K562 (cell line): ENCODE measurements around the gene GRIK3. TPM values are rescaled to one million over a fixed set of nuclear protein-coding genes. Genes with fewer than 3 reads are reported as not detected.

ENCODE experiments used
- ATAC-seq: fragments of 200-7000 bp; cut with Tn5 transposase; 3 replicates; pipeline ENCODE4 v1.9.1; 2020; ENCODE audit warnings: moderate library complexity
- BruUV-seq: library from RNA; stranded (reverse); fragments of 400-500 nt; replicated peaks from 2 replicates; lab custom pipeline; 2021; lab: Mats Ljungman, UMichigan
- CTCF ChIA-PET: fragments of 300-600 bp; formaldehyde crosslinking; extraction: SDS; loops from one replicate; lab custom pipeline; 2021; ENCODE audit warnings: low intra/inter-chr PET ratio; lab: Yijun Ruan, JAX
- POLR2A ChIA-PET: fragments of 300-600, 350-650 bp; sonication (Branson Sonifier 250); formaldehyde crosslinking; extraction: SDS; loops from one replicate; lab custom pipeline; 2021; ENCODE audit warnings: antibody characterized with exemption, inconsistent platforms; lab: Yijun Ruan, JAX
- DNase-seq, 4 experiments: peaks; one replicate each; pipeline versions ENCODE4 v3.0.0 to v3.0.0-alpha.2; 2011 to 2018; ENCODE audit warnings: low spot score in 3 of 4, mixed read lengths in 3 of 4; ENCODE audit errors: extremely low read depth in 1 of 4
- FAIRE-seq: peaks from 2 replicates; lab custom pipeline; 2011; peaks lifted over from hg19 to GRCh38; lab: Jason Lieb, UNC
- H2AFZ ChIP-seq: 2 replicates; pipeline ENCODE4 v1.6.0; 2011; ENCODE audit warnings: low read depth, low read length, control low read depth, inconsistent platforms
- H3K27ac ChIP-seq: fragments of 200-600 bp; 3 replicates; pipeline ENCODE4 v1.8.0; 2011; ENCODE audit warnings: low read depth, mild to moderate bottlenecking, control low read depth, inconsistent platforms, low read length, moderate library complexity, mixed read lengths; ENCODE audit errors: extremely low read depth
- H3K27me3 ChIP-seq, 2 experiments: fragments of 300-600 bp in 1 of 2; 2 replicates in 1 of 2; 3 replicates in 1 of 2; pipeline versions ENCODE4 v1.6.0 to v1.8.0; 2011; ENCODE audit warnings: inconsistent platforms in 2 of 2, low read length in 2 of 2, mild to moderate bottlenecking in 1 of 2, mixed read lengths in 1 of 2, moderate library complexity in 1 of 2; ENCODE audit not compliant: control insufficient read depth in 2 of 2, insufficient read depth in 2 of 2
- H3K36me3 ChIP-seq: fragments of 300-600 bp; 3 replicates; pipeline ENCODE4 v1.8.0; 2011; ENCODE audit warnings: mild to moderate bottlenecking, low read length, inconsistent platforms; ENCODE audit not compliant: control insufficient read depth, insufficient read depth
- H3K4me1 ChIP-seq, 2 experiments: fragments of 200-600 bp in 1 of 2; replicated peaks in 1 of 2; 2 replicates in 1 of 2; 3 replicates in 1 of 2; pipeline versions ENCODE4 v1.5.1 to v1.8.0; 2011; ENCODE audit warnings: inconsistent platforms in 2 of 2, low read length in 2 of 2, mild to moderate bottlenecking in 1 of 2, mixed read lengths in 1 of 2, moderate library complexity in 1 of 2; ENCODE audit not compliant: control insufficient read depth in 2 of 2, insufficient read depth in 2 of 2
- H3K4me2 ChIP-seq: 2 replicates; pipeline ENCODE4 v1.6.1; 2011; ENCODE audit warnings: low read length, control low read depth, inconsistent platforms, mixed read lengths; ENCODE audit not compliant: insufficient read depth
- H3K4me3 ChIP-seq: fragments of 200-600 bp; sonication (generic), shearing (Covaris generic); 2 replicates; pipeline ENCODE4 v1.5.1; 2016; ENCODE audit warnings: control low read depth, inconsistent platforms
- H3K79me2 ChIP-seq: fragments of 200-600 bp; 3 replicates; pipeline ENCODE4 v1.8.0; 2011; ENCODE audit warnings: low read length, inconsistent platforms; ENCODE audit not compliant: control insufficient read depth, insufficient read depth
- H3K9ac ChIP-seq, 2 experiments: 2 replicates each; pipeline versions ENCODE4 v1.6.0 to v1.6.1; 2011; ENCODE audit warnings: low read depth in 2 of 2, low read length in 2 of 2, control low read depth in 1 of 2, inconsistent platforms in 1 of 2, mild to moderate bottlenecking in 1 of 2, mixed read lengths in 1 of 2; ENCODE audit not compliant: insufficient read depth in 1 of 2
- H3K9me1 ChIP-seq: one replicate; pipeline ENCODE4 v1.6.0; 2011; ENCODE audit warnings: inconsistent platforms, mild to moderate bottlenecking, low read length, moderate library complexity; ENCODE audit not compliant: control insufficient read depth, insufficient read depth
- H3K9me3 ChIP-seq: replicated peaks from 2 replicates; pipeline ENCODE4 v1.5.1; 2011; ENCODE audit warnings: low read depth, low read length, inconsistent platforms; ENCODE audit not compliant: control insufficient read depth, insufficient read depth
- H4K20me1 ChIP-seq: replicated peaks from 2 replicates; pipeline ENCODE4 v1.6.1; 2011; ENCODE audit warnings: low read length, inconsistent platforms, mixed read lengths; ENCODE audit not compliant: control insufficient read depth, insufficient read depth
- ETS2 ChIP-seq: IDR thresholded peaks from 2 replicates; pipeline ENCODE4 v1.6.1; 2016; ENCODE audit warnings: borderline replicate concordance, missing genetic modification characterization, mild to moderate bottlenecking, moderate library complexity, missing compliant biosample characterization; ENCODE audit not compliant: poor library complexity, severe bottlenecking
- GABPA ChIP-seq: fragments of 200-800 bp; sonication (Bioruptor generic); conservative IDR thresholded peaks from 2 replicates; pipeline ENCODE4 v1.6.1; 2016; ENCODE audit warnings: low read depth, missing genetic modification characterization, missing compliant biosample characterization
- HEY1 ChIP-seq: fragments of 250-450 bp; sonication (Bioruptor Pico); IDR thresholded peaks from 2 replicates; pipeline ENCODE4 v1.5.0; 2020; ENCODE audit warnings: mild to moderate bottlenecking, moderate library complexity, borderline replicate concordance
- MEF2D ChIP-seq: conservative IDR thresholded peaks from 2 replicates; pipeline ENCODE4 v1.6.1; 2016; ENCODE audit warnings: low read depth, missing genetic modification characterization, missing compliant biosample characterization
- RBM22 ChIP-seq: fragments of 200-400 bp; formaldehyde crosslinking; IDR thresholded peaks from 2 replicates; pipeline ENCODE4 v1.6.1; 2018; ENCODE audit warnings: low read length, low read depth; ENCODE audit not compliant: poor library complexity, severe bottlenecking
- RBM25 ChIP-seq: fragments of 200-400 bp; formaldehyde crosslinking; IDR thresholded peaks from 2 replicates; pipeline ENCODE4 v1.6.1; 2018; ENCODE audit warnings: low read length, low read depth, moderate library complexity; ENCODE audit not compliant: severe bottlenecking
- RUNX1 ChIP-seq: sonication (generic); IDR thresholded peaks from 2 replicates; pipeline ENCODE4 v1.6.1; 2016; ENCODE audit warnings: antibody characterized with exemption, low read depth
- SAP30 ChIP-seq: fragments of 200-600 bp; sonication (generic); IDR thresholded peaks from 2 replicates; pipeline ENCODE4 v1.6.1; 2012; ENCODE audit warnings: borderline replicate concordance, low read depth, mild to moderate bottlenecking, moderate library complexity, low read length, control low read depth, inconsistent platforms; ENCODE audit not compliant: insufficient read depth, poor library complexity, severe bottlenecking
- SPI1 ChIP-seq: IDR thresholded peaks from 2 replicates; pipeline ENCODE4 v1.6.1; 2011; ENCODE audit warnings: low read depth, low read length, control low read depth, borderline replicate concordance
- ZNF3 ChIP-seq: fragments of 250-450 bp; sonication (Bioruptor Pico); IDR thresholded peaks from 2 replicates; pipeline ENCODE4 v1.5.0; 2021; ENCODE audit warnings: mild to moderate bottlenecking, moderate library complexity
- ZNF780A ChIP-seq: fragments of 250-450 bp; sonication (Bioruptor Pico); IDR thresholded peaks from 2 replicates; pipeline ENCODE4 v1.5.0; 2021; ENCODE audit warnings: mild to moderate bottlenecking
- ZNF785 ChIP-seq: fragments of 250-450 bp; sonication (Bioruptor Pico); IDR thresholded peaks from 2 replicates; pipeline ENCODE4 v1.4.0; 2020; ENCODE audit warnings: mild to moderate bottlenecking
- WGBS: fragments of 100-300 bp; shearing (Covaris generic); methylation state at CpG from one replicate; pipeline ENCODE4 v1.1.6; 2016; ENCODE audit warnings: low coverage, mixed read lengths; ENCODE audit not compliant: insufficient coverage; ENCODE audit errors: missing lambda C conversion rate; 5-methylcytosine and 5-hydroxymethylcytosine counted together
- in situ Hi-C: fragments of 300-500 bp; cut with MboI; formaldehyde crosslinking; loops from 4 replicates; pipeline ENCODE4 v1.15.0; 2018; ENCODE audit warnings: inconsistent platforms, mixed read lengths
- intact Hi-C: fragments of 100-400 bp; cut with micrococcal nuclease; formaldehyde crosslinking; loops from 2 replicates; pipeline ENCODE4 v1.14.2; 2022
- polyA plus RNA-seq, 8 experiments: library from polyadenylated mRNA; depleted of rRNA in 4 of 8; stranded (reverse) in 5 of 8; unstranded in 3 of 8; fragments of >200 nt; fragmentation: Nextera tagmentation in 2 of 8; fragmentation: Illumina TruSeq in 1 of 8; extraction: Ambion mirVana in 2 of 8; extraction: Trizol in 1 of 8; gene quantifications; 2 replicates each; pipeline versions ENCODE4 v1.2.1 to v1.2.3, GENCODE V29; 2011 to 2014; ENCODE audit warnings: inconsistent platforms in 1 of 8, missing spikeins in 1 of 8
- total RNA-seq, 7 experiments: library from RNA; depleted of rRNA in 6 of 7; stranded (reverse); fragments of >200 nt in 6 of 7; fragmentation: Illumina TruSeq in 2 of 7; extraction: Trizol in 2 of 7; gene quantifications; 2 replicates each; pipeline versions ENCODE4 v1.2.1 to v1.2.3, GENCODE V29; 2011 to 2021; ENCODE audit warnings: low replicate concordance in 1 of 7
- TF ChIP-seq, protein P1 (sequence below): fragments of 150-350 bp; conservative IDR thresholded peaks from 2 replicates; pipeline ENCODE4 v1.6.1; 2014; ENCODE audit warnings: low read length

The GRIK3 gene
- total and polyA plus RNA-seq, 9 of the 15 experiments (the other 6 are each of a cell fraction or from before 2014, with no cell fraction given), result not detected

DNA sequence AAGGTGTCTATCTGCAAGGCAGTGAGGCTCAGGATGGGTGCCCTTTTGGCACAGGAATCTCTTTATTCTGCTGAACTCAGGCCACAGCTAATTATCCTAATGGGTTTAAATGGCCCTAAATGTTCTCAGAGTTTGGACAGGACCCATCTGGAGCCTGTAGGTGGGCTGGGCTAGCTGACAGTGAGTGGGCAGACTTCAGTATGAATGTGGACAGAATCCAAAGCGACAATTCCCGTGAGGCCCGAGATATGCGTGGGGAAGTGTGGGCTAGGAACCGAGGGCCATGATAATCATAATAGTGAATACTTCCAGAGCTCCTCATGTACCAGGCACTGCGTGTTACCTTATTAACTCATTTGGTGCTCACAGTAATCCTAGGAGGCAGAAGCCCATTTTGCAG is 165.3 kb downstream of the GRIK3 start:
- no peak overlapping the region for H2AFZ ChIP-seq
- H3K4me3 ChIP-seq, result no peak overlapping the region
- H3K9ac ChIP-seq, result no peak overlapping the region
- no peaks in the 10 kb centered on the region; a peak in 1 of 5 replicates for H3K4me1 ChIP-seq
- POLR2A ChIA-PET, result no interaction called here
- CTCF ChIA-PET, result no interaction called here
- no peak overlapping the region for H3K27ac ChIP-seq
- H4K20me1 ChIP-seq, result peaks cover 13% of the 10 kb centered on the region; the same call in 1 of the 2 replicates
- no peaks in the 10 kb centered on the region for H3K9me3 ChIP-seq
- in situ Hi-C loops (no loop called here), intact Hi-C loops (loop anchor here (10.0 kb wide), 1 partner anchor 164 kb away; no protein-coding TSS in a partner anchor)
- H3K79me2 ChIP-seq, result no peaks in the 10 kb centered on the region
- no peak for DNase-seq
- H3K27me3 ChIP-seq, result peaks cover 4 to 40% of the 10 kb centered on the region in 2 experiments; a peak in 4 of 5 replicates
- no peak for FAIRE-seq
- TF ChIP-seq RBM25, result peak; percentile 50
- TF ChIP-seq SAP30, result no peak
- no TSS peak for BruUV-seq
- peaks cover 7% of the 10 kb centered on the region for H3K9me1 ChIP-seq
- no peak overlapping the region for H3K4me2 ChIP-seq
- 0% methylated on average over 6 of the region's 6 CpGs for WGBS
- no peak for ATAC-seq
- no peaks in the 10 kb centered on the region for H3K36me3 ChIP-seq

GRCh38 chr1:36867575-36867974 is 166.7 kb downstream of the GRIK3 start:
- TF ChIP-seq ZNF785 (CRISPR knock-in tag) (no peak), ZNF3 (no peak), ZNF780A (no peak), RBM22 (no peak), ETS2 (tag) (no peak), MEF2D (tag) (no peak), HEY1 (CRISPR knock-in tag) (no peak), GABPA (no peak), RUNX1 (no peak), SPI1 (no peak)
- TF ChIP-seq, protein P1, sequence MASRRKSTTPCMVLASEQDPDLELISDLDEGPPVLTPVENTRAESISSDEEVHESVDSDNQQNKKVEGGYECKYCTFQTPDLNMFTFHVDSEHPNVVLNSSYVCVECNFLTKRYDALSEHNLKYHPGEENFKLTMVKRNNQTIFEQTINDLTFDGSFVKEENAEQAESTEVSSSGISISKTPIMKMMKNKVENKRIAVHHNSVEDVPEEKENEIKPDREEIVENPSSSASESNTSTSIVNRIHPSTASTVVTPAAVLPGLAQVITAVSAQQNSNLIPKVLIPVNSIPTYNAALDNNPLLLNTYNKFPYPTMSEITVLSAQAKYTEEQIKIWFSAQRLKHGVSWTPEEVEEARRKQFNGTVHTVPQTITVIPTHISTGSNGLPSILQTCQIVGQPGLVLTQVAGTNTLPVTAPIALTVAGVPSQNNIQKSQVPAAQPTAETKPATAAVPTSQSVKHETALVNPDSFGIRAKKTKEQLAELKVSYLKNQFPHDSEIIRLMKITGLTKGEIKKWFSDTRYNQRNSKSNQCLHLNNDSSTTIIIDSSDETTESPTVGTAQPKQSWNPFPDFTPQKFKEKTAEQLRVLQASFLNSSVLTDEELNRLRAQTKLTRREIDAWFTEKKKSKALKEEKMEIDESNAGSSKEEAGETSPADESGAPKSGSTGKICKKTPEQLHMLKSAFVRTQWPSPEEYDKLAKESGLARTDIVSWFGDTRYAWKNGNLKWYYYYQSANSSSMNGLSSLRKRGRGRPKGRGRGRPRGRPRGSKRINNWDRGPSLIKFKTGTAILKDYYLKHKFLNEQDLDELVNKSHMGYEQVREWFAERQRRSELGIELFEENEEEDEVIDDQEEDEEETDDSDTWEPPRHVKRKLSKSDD, result no peak
- ChIA-PET POLR2A (interaction anchor here (0.8 kb wide), 1 partner anchor 264 kb away, joined by 3 read pairs; no protein-coding TSS in a partner anchor), CTCF (no interaction called here)
- no peak overlapping the region for H3K9ac ChIP-seq
- DNase-seq (no peak), FAIRE-seq (no peak), ATAC-seq (no peak)
- H3K4me3 ChIP-seq, result no peak overlapping the region
- H3K9me1 ChIP-seq, result peaks cover 7% of the 10 kb centered on the region
- WGBS, result 0% methylated on average over 4 of the region's 4 CpGs
- no peak overlapping the region for H3K4me2 ChIP-seq
- no peaks in the 10 kb centered on the region for H3K79me2 ChIP-seq
- H3K36me3 ChIP-seq, result no peaks in the 10 kb centered on the region
- intact Hi-C loops, result loop anchor here (10.0 kb wide), 1 partner anchor 163 kb away; no protein-coding TSS in a partner anchor
- H2AFZ ChIP-seq, result no peak overlapping the region
- no peak overlapping the region for H3K27ac ChIP-seq
- H3K27me3 ChIP-seq, result peaks cover 4 to 35% of the 10 kb centered on the region in 2 experiments; a peak in 4 of 5 replicates
- no peaks in the 10 kb centered on the region; a peak in 1 of 5 replicates for H3K4me1 ChIP-seq
- no peaks in the 10 kb centered on the region for H3K9me3 ChIP-seq
- BruUV-seq, result no TSS peak
- H4K20me1 ChIP-seq, result peaks cover 13% of the 10 kb centered on the region; the same call in 1 of the 2 replicates
- in situ Hi-C loops, result no loop called here
